Stimulated activated CD4-positive, alpha-beta T cell treated with anti-CD3 and anti-CD28 coated beads, Interleukin-4, amount 100 ng/mL, for 48 hours (primary cell): ENCODE results near the gene L3MBTL1.

Source experiments
- DNase-seq, 2 donors: peaks; one replicate each; pipeline ENCODE4 v3.0.0-alpha.2; 2020; ENCODE audit warnings: low read depth in 2 of 2

Gene L3MBTL1

GRCh38 chr20:43590036-43590391 lies 82.5 kb downstream of the L3MBTL1 start:
- peak in 1 of 2 donors; percentile 1 for DNase-seq

- peak; percentile 80 to 87 for DNase-seq
Observed at GRCh38 chr20:43590392-43591303, 83.2 kb downstream of the L3MBTL1 start, which contains the start of gene IFT52. TSS of gene IFT52 (plus strand) at chr20:43590937. CDS start at chr20:43594699, 3,762 bp downstream.
